Astrocyte (in vitro differentiated cells and primary cell): ENCODE data around the gene CTNS.

Experiments used
- CTCF ChIP-seq: IDR thresholded peaks from 2 replicates; pipeline ENCODE4 v1.5.1; 2011; ENCODE audit warnings: low read depth, mild to moderate bottlenecking, inconsistent platforms, low read length, moderate library complexity; ENCODE audit not compliant: insufficient read depth
- EZH2 ChIP-seq: IDR thresholded peaks from 2 replicates; pipeline ENCODE4 v1.6.1; 2012; ENCODE audit warnings: mild to moderate bottlenecking, low read length, inconsistent platforms; ENCODE audit not compliant: insufficient read depth

GRCh38 chr17:3679531-3680126 lies 43.1 kb downstream of the CTNS start:
- no peak for TF ChIP-seq CTCF
- no peak for TF ChIP-seq EZH2
